ENCODE measurements around the gene COX7A1. TPM values are rescaled to one million over a fixed set of nuclear protein-coding genes. Genes with fewer than 3 reads are reported as not detected.

The COX7A1 gene
- total and polyA plus RNA-seq, 10 of the 15 experiments (the other 5 are each of a cell fraction or from before 2014, with no cell fraction given), result not detected

- TF ChIP-seq EZH2 (IDR thresholded peaks at IDR 0.05; ENCODE audit: borderline replicate concordance, control insufficient read depth, low read depth, low read length) (no peak), ATF3 (IDR thresholded peaks at IDR 0.05; ENCODE audit: borderline replicate concordance, extremely low read depth, low read depth, low read length) (no peak), MTA2 (IDR thresholded peaks at IDR 0.05; ENCODE audit: low read depth) (no peak), SMAD5 (IDR thresholded peaks at IDR 0.05; ENCODE audit: low read depth) (no peak), TBL1XR1 (IDR thresholded peaks at IDR 0.05; ENCODE audit: low read depth, low read length) (no peak)
Measured at GRCh38 chr19:36139120-36139472, 13.2 kb downstream of the COX7A1 start (continued).

GRCh38 chr19:36136964-36137686 lies 15.1 kb downstream of the COX7A1 start:
- peaks cover 16% of the 10 kb centered on the region for H3K79me2 ChIP-seq (ENCODE audit: control insufficient read depth, insufficient read depth, low read length)
- H3K4me3 ChIP-seq, result no peak overlapping the region
- ChIA-PET SMC1A (ENCODE audit: uncharacterized antibody, unreplicated experiment) (interaction anchor here (1.3 to 1.4 kb wide), 3 partner anchors 9 to 37 kb away, joined by 3 to 5 read pairs (median 3); partner anchors contain the start of genes POLR2I and TBCB), CTCF (interaction anchor here (6.3 kb wide), 1 partner anchor 9 kb away, joined by 37 read pairs; no protein-coding TSS in a partner anchor), RAD21 (ENCODE audit: unreplicated experiment) (interaction anchor here (1.8 kb wide), 1 partner anchor 9 kb away, joined by 6 read pairs; no protein-coding TSS in a partner anchor), POLR2A (interaction anchor here (1.5 kb wide), 1 partner anchor 8 kb away, joined by 4 read pairs; no protein-coding TSS in a partner anchor)
- peaks cover 10% of the 10 kb centered on the region; the same call in 1 of the 2 replicates for H3K4me1 ChIP-seq (ENCODE audit: control insufficient read depth, insufficient read depth, low read length)
- no TSS peak for BruUV-seq (replicated peaks)
- intact Hi-C loops (cut with micrococcal nuclease; ENCODE audit: unreplicated experiment) (no loop called here), in situ Hi-C loops (cut with MboI) (loop anchor here (10.0 kb wide), 1 partner anchor 1458 kb away; the partner anchor contains the start of genes ZNF540 and ZNF571)
- WGBS (ENCODE audit: insufficient coverage, insufficient replicate concordance, low lambda C conversion rate, missing lambda C conversion rate), result 62% methylated on average over 12 of the region's 12 CpGs
- no peaks in the 10 kb centered on the region for H3K36me3 ChIP-seq (ENCODE audit: control insufficient read depth in 2 of 2, insufficient read depth in 2 of 2, low read length in 1 of 2)
- no peak for ATAC-seq
- DNase-seq (ENCODE audit: low read depth, low spot score), result no peak
- H3K27ac ChIP-seq (ENCODE audit: control insufficient read depth, insufficient read depth), result no peak overlapping the region
- no peak overlapping the region for H3K9ac ChIP-seq (ENCODE audit: control insufficient read depth, insufficient read depth, low read length)
- peaks cover 6% of the 10 kb centered on the region for H4K20me1 ChIP-seq (ENCODE audit: control insufficient read depth, insufficient read depth)
- FAIRE-seq, result no peak
- H2AFZ ChIP-seq (ENCODE audit: control insufficient read depth, low read depth, low read length), result no peak overlapping the region
- no peak overlapping the region for H3K4me2 ChIP-seq (ENCODE audit: control insufficient read depth, insufficient read depth)
- H3K27me3 ChIP-seq (replicated peaks in 1 of 2; ENCODE audit: control insufficient read depth in 2 of 2, insufficient read depth in 2 of 2, low read length in 1 of 2), result no peaks in the 10 kb centered on the region
- H3K9me3 ChIP-seq (replicated peaks; ENCODE audit: control insufficient read depth, insufficient read depth, low read length), result no peaks in the 10 kb centered on the region
- no peak for TF ChIP-seq TBL1XR1 (IDR thresholded peaks at IDR 0.05; ENCODE audit: low read depth, low read length)
- TF ChIP-seq CHD2 (IDR thresholded peaks at IDR 0.05; ENCODE audit: borderline replicate concordance, low read depth, low read length), result no peak
- no peak for TF ChIP-seq ZSCAN29 (IDR thresholded peaks at IDR 0.05)
- TF ChIP-seq E2F8 (IDR thresholded peaks at IDR 0.05; ENCODE audit: low read depth, partially characterized antibody), result no peak
- TF ChIP-seq MYB (IDR thresholded peaks at IDR 0.05; ENCODE audit: borderline replicate concordance, low read depth, low read length), result no peak
- TF ChIP-seq CHD4 (IDR thresholded peaks at IDR 0.05), result no peak
- no peak for TF ChIP-seq ATF7 (IDR thresholded peaks at IDR 0.05; ENCODE audit: low read depth)
- TF ChIP-seq NRF1 (conservative IDR thresholded peaks at IDR 0.05; ENCODE audit: low read depth, low read length), result no peak
- TF ChIP-seq CBX5 (IDR thresholded peaks at IDR 0.05; ENCODE audit: low read depth), result no peak
- TF ChIP-seq RBBP5 (conservative IDR thresholded peaks at IDR 0.05), result no peak
- no peak for TF ChIP-seq RCOR1 (conservative IDR thresholded peaks at IDR 0.05; ENCODE audit: low read depth, low read length)
- no peak for TF ChIP-seq YBX1 (IDR thresholded peaks at IDR 0.05)
- TF ChIP-seq ZBTB11 (CRISPR knock-in tag; IDR thresholded peaks at IDR 0.05), result no peak

All from GM12878 (cell line).